ENCODE data around the gene LAMP2.

DNA sequence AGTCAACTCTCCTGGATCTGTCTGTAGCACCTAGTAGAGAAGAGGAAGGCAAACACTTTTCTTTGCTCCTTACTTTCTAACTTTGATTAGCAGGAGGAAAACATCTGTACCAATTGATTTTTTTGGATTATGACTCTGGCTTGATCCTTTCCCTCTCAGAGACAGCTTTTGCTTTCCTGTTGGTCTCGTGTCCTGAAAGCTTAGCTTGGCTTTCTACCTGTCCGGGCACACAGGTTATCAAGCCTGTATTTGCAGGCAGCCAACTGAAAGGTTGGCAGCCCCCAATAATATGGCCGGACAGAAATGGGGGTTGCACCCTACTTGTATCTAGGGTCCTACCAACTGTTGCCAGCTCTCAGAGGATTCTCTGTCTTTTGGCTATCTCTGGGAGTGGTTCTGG lies 43.1 kb upstream of the LAMP2 start:
- TF ChIP-seq POLR2A (IDR thresholded peaks at IDR 0.05; ENCODE audit: low read depth, low read length) (no peak), POLR2AphosphoS5 (IDR thresholded peaks at IDR 0.05; ENCODE audit: low read depth, low read length) (no peak)

Measured in GM12892 (cell line).